ENCODE results near the gene SALL1. TPM values are rescaled to one million over a fixed set of nuclear protein-coding genes. Genes with fewer than 3 reads are reported as not detected.
A peak's percentile ranks its signal among the peaks of the same experiment; 100 is the strongest.

SALL1 gene
- total and polyA plus RNA-seq, 3 donors from 2014 or later, result 4.0 to 5.9 (median 4.9) TPM

DNA sequence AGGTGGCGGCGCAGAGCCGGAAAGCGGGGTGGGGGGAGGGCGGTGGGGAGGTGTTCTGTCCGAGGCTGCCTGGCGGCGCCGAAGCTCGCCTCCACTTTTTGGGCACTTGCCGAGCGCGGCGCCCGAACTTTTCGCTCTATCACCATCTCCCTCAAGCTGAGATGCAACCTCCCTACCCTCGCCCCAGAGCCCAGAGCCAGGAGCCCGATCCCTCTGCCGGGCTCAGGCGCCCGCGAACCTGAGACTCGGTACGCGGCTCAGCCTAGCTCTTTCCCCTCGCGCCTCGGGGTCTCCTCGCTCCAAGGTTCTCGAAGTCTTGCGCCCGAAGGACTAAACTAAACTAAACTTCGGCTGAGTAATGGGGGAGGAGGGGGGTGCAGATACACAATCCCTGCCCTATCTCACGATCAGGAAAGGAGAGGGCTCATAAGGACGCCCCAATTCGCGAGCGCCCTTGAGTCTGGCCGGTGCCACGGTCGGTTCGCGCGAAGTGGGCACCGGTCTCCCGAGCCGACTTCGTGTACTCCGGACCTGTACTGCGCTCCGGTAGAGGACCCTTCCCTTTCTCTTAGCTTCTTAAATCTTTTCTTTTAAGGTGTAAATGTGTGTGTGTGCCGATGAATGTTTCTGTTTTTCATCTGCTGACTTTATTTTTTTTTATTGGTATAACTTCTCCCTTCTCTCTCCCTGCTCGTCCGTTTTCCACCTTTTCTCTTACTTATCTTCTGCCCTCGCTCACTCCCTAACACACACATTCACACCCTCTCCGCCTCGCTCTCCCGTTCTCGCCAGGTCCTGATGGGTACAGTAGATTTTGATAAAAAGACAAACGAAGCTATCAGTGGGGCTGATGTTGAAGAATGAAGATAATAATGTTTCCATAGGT, 1.9 kb upstream of the SALL1 start:
- Histone ChIP-seq H3K9me3 (no peaks in the 10 kb centered on the region), H3K4me1 (peaks cover 3% of the 10 kb centered on the region), H3K4me3 (peak overlapping the region; percentile 43 to 50), H3K36me3 (ENCODE audit: low read depth, missing control alignments) (no peaks in the 10 kb centered on the region), H3K27ac (peak overlapping the region in 1 of 2 donors; percentile 45), H3K27me3 (no peaks in the 10 kb centered on the region)
- no peak for TF ChIP-seq POLR2A (IDR thresholded peaks at IDR 0.05)
- TF ChIP-seq, protein P1, sequence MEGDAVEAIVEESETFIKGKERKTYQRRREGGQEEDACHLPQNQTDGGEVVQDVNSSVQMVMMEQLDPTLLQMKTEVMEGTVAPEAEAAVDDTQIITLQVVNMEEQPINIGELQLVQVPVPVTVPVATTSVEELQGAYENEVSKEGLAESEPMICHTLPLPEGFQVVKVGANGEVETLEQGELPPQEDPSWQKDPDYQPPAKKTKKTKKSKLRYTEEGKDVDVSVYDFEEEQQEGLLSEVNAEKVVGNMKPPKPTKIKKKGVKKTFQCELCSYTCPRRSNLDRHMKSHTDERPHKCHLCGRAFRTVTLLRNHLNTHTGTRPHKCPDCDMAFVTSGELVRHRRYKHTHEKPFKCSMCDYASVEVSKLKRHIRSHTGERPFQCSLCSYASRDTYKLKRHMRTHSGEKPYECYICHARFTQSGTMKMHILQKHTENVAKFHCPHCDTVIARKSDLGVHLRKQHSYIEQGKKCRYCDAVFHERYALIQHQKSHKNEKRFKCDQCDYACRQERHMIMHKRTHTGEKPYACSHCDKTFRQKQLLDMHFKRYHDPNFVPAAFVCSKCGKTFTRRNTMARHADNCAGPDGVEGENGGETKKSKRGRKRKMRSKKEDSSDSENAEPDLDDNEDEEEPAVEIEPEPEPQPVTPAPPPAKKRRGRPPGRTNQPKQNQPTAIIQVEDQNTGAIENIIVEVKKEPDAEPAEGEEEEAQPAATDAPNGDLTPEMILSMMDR (IDR thresholded peaks at IDR 0.05), result no peak
- intact Hi-C loops (cut with DNase I; ENCODE audit: low total_unique reads), result no loop called here
- 2 to 4% methylated on average over 53 to 54 of the region's 60 CpGs for WGBS, 2 donors
- DNase-seq, result no peak

GRCh38 chr16:51151961-51152663, 1.0 kb upstream of the SALL1 start:
- no peaks in the 10 kb centered on the region for H3K36me3 ChIP-seq (ENCODE audit: low read depth, missing control alignments)
- no peaks in the 10 kb centered on the region for H3K27me3 ChIP-seq
- peak overlapping the region in 1 of 2 donors; percentile 45 for H3K27ac ChIP-seq
- DNase-seq, result peak; percentile 41
- WGBS, 2 donors, result 1 to 3% methylated on average over 17 to 56 of the region's 56 CpGs
- no peaks in the 10 kb centered on the region for H3K9me3 ChIP-seq
- intact Hi-C loops (cut with DNase I; ENCODE audit: low total_unique reads), result no loop called here
- H3K4me1 ChIP-seq, result peaks cover 3% of the 10 kb centered on the region
- peak overlapping the region; percentile 43 to 50 for H3K4me3 ChIP-seq
- TF ChIP-seq, protein P1 (IDR thresholded peaks at IDR 0.05), result no peak

DNA sequence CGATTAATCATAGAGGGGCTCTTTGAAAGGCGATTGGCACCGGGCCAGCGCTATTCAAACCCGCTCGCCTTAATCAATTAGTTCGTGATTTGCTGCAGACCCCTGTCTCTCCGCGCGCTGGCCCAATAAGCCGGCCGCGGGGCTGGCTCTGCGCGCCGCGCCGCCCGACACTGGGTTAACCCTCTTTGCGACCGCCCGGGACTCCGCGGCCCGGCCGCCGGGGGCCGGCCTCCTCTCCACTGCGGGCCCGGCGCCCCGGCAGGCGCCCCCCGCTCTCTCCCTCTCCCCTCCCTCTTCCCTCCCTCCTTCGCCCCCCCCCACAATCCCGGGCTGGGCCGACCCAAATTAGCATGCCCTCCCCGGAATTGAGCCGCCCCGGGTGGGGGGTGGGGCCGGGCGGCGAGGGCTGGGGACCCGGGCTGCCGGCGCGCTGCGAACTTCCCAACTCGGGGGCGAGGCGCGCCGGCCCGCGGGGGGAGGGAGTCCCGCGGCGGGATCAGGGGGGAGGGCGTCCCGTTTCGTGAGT, 428 bp upstream of the SALL1 start:
- Histone ChIP-seq H3K4me3 (peak overlapping the region; percentile 43 to 50), H3K36me3 (ENCODE audit: low read depth, missing control alignments) (no peaks in the 10 kb centered on the region), H3K27me3 (no peaks in the 10 kb centered on the region), H3K4me1 (peaks cover 3% of the 10 kb centered on the region), H3K9me3 (no peaks in the 10 kb centered on the region), H3K27ac (peak overlapping the region in 1 of 2 donors; percentile 45)
- peak; percentile 39 for DNase-seq
- intact Hi-C loops (cut with DNase I; ENCODE audit: low total_unique reads), result no loop called here
- TF ChIP-seq POLR2A (IDR thresholded peaks at IDR 0.05), result no peak
- TF ChIP-seq, protein P1 (IDR thresholded peaks at IDR 0.05), result no peak
- 1 to 10% methylated on average over 2 to 61 of the region's 61 CpGs for WGBS, 2 donors

GRCh38 chr16:51150165-51150887, 744 bp downstream of the SALL1 start:
- no peaks in the 10 kb centered on the region for H3K36me3 ChIP-seq (ENCODE audit: low read depth, missing control alignments)
- intact Hi-C loops (cut with DNase I; ENCODE audit: low total_unique reads), result no loop called here

More at GRCh38 chr16:51150165-51150887, 744 bp downstream of the SALL1 start:
- no peak for DNase-seq
- Histone ChIP-seq H3K9me3 (no peaks in the 10 kb centered on the region), H3K27me3 (no peaks in the 10 kb centered on the region), H3K4me3 (peak overlapping the region; percentile 34 to 43), H3K27ac (no peak overlapping the region), H3K4me1 (no peaks in the 10 kb centered on the region)
- WGBS, 2 donors, result 1 to 4% methylated on average over 17 to 38 of the region's 53 CpGs
- no peak for TF ChIP-seq POLR2A (IDR thresholded peaks at IDR 0.05)
- TF ChIP-seq, protein P1 (IDR thresholded peaks at IDR 0.05), result no peak
